ENCODE data around the gene UGT2A1.

The UGT2A1 gene

GRCh38 chr4:69549651-69550050, 103.4 kb downstream of the UGT2A1 start:
- H3K4me1 ChIP-seq (ENCODE audit: control insufficient read depth, insufficient read depth, low read length, poor library complexity, severe bottlenecking): no peaks in the 10 kb centered on the region
- H3K36me3 ChIP-seq (ENCODE audit: control insufficient read depth, insufficient read depth, low read length): no peaks in the 10 kb centered on the region
- DNase-seq: no peak
- H3K27me3 ChIP-seq (replicated peaks; ENCODE audit: control insufficient read depth, insufficient read depth, low read length, poor library complexity, severe bottlenecking): no peaks in the 10 kb centered on the region
- no peak overlapping the region for H3K4me3 ChIP-seq (ENCODE audit: insufficient read depth, low read depth, low read length, poor library complexity, severe bottlenecking)
- H3K27ac ChIP-seq (ENCODE audit: insufficient read depth, low read length, poor library complexity, severe bottlenecking): no peak overlapping the region
- H3K9me3 ChIP-seq (ENCODE audit: control insufficient read depth, low read length): no peaks in the 10 kb centered on the region

GRCh38 chr4:69546134-69546765, 106.8 kb downstream of the UGT2A1 start:
- Histone ChIP-seq H3K36me3 (ENCODE audit: control insufficient read depth, insufficient read depth, low read length) (no peaks in the 10 kb centered on the region), H3K9me3 (ENCODE audit: control insufficient read depth, low read length) (no peaks in the 10 kb centered on the region), H3K4me3 (ENCODE audit: insufficient read depth, low read depth, low read length, poor library complexity, severe bottlenecking) (no peak overlapping the region), H3K4me1 (ENCODE audit: control insufficient read depth, insufficient read depth, low read length, poor library complexity, severe bottlenecking) (no peaks in the 10 kb centered on the region), H3K27me3 (replicated peaks; ENCODE audit: control insufficient read depth, insufficient read depth, low read length, poor library complexity, severe bottlenecking) (no peaks in the 10 kb centered on the region), H3K27ac (ENCODE audit: insufficient read depth, low read length, poor library complexity, severe bottlenecking) (no peak overlapping the region)
- no peak for DNase-seq

All from effector memory CD4-positive, alpha-beta T cell (primary cell).